Activated B cell treated with CpG ODN at 0.5 μM for 24 hours (primary cell): ENCODE measurements around the gene PRKCB. TPM values are rescaled to one million over a fixed set of nuclear protein-coding genes. Genes with fewer than 3 reads are reported as not detected.
A peak's percentile ranks its signal among the peaks of the same experiment; 100 is the strongest.

Experiments used
- ATAC-seq: fragments of 200-7000 bp; cut with Tn5 transposase; one replicate; pipeline ENCODE4 v1.10.0; 2021; ENCODE audit warnings: low read depth, mild to moderate bottlenecking, moderate library complexity
- CTCF ChIA-PET: fragments of 350-600 bp; sonication (Branson Sonifier 250); formaldehyde crosslinking; loops from one replicate; lab custom pipeline; 2021; ENCODE audit warnings: antibody characterized with exemption; lab: Charles Lee
- POLR2A ChIA-PET: fragments of 350-600 bp; sonication (Branson Sonifier 250); formaldehyde crosslinking; loops from one replicate; lab custom pipeline; 2021; ENCODE audit warnings: antibody characterized with exemption; lab: Charles Lee
- DNase-seq: peaks from one replicate; pipeline ENCODE4 v3.0.0; 2022
- H3K27ac Mint-ChIP-seq: one replicate; pipeline ENCODE4 v1.8.0; 2020; ENCODE audit warnings: mixed read lengths
- H3K27me3 Mint-ChIP-seq: one replicate; pipeline ENCODE4 v1.8.0; 2021; ENCODE audit warnings: mixed read lengths
- H3K36me3 Mint-ChIP-seq: one replicate; pipeline ENCODE4 v1.8.0; 2021; ENCODE audit warnings: low read depth, mixed read lengths
- H3K4me1 Mint-ChIP-seq: one replicate; pipeline ENCODE4 v1.8.0; 2021; ENCODE audit warnings: mixed read lengths
- H3K4me3 Mint-ChIP-seq: one replicate; pipeline ENCODE4 v1.8.0; 2020; ENCODE audit warnings: mild to moderate bottlenecking, mixed read lengths
- H3K9me3 Mint-ChIP-seq: one replicate; pipeline ENCODE4 v1.8.0; 2020; ENCODE audit warnings: mixed read lengths
- intact Hi-C: fragments of 100-400 bp; cut with micrococcal nuclease; formaldehyde crosslinking; loops from one replicate; pipeline ENCODE4 v1.15.1; 2024
- total RNA-seq: library from RNA; stranded (reverse); gene quantifications from 2 replicates; pipeline ENCODE4 v1.2.3, GENCODE V29; 2022
- TF ChIP-seq, protein P1 (sequence below): fragments of 200-600 bp; IDR thresholded peaks from one replicate; pipeline ENCODE4 v1.8.0; 2022; ENCODE audit warnings: antibody characterized with exemption, mild to moderate bottlenecking

Gene PRKCB
- total RNA-seq, 1 donor from 2014 or later: 146 TPM

DNA sequence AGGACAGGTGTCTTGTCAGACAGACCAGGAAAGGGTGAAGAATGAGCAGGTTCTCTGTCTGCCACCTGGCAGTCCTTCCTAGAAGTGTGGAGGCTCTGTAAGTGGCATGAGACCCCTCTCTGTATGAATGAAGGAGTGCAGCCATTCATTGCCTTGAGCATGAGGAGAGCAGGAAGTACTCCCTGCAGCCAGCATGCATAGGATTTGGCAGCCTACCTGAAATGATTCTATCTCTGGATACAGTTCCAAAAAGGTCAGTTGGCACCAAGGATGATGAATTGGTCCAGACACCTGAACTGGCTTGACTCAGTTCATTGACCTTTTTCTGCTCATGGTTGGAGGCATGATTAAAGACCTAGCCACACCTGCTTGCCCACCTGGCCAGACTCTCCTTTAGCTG, 163.0 kb downstream of the PRKCB start:
- Mint-ChIP-seq H3K27ac (no peak overlapping the region), H3K9me3 (no peaks in the 10 kb centered on the region), H3K4me3 (no peak overlapping the region), H3K36me3 (peaks cover 64% of the 10 kb centered on the region), H3K4me1 (peaks cover 62% of the 10 kb centered on the region), H3K27me3 (no peaks in the 10 kb centered on the region)
- intact Hi-C loops: no loop called here
- ChIA-PET POLR2A (interaction anchor here (1.0 kb wide), 1 partner anchor 11 kb away, joined by 3 read pairs; no protein-coding TSS in a partner anchor), CTCF (interaction anchor here (1.1 to 2.7 kb wide), 3 partner anchors 8 to 38 kb away, joined by 3 to 11 read pairs (median 4); no protein-coding TSS in a partner anchor)
- ATAC-seq (no peak), DNase-seq (no peak)
- TF ChIP-seq, protein P1, sequence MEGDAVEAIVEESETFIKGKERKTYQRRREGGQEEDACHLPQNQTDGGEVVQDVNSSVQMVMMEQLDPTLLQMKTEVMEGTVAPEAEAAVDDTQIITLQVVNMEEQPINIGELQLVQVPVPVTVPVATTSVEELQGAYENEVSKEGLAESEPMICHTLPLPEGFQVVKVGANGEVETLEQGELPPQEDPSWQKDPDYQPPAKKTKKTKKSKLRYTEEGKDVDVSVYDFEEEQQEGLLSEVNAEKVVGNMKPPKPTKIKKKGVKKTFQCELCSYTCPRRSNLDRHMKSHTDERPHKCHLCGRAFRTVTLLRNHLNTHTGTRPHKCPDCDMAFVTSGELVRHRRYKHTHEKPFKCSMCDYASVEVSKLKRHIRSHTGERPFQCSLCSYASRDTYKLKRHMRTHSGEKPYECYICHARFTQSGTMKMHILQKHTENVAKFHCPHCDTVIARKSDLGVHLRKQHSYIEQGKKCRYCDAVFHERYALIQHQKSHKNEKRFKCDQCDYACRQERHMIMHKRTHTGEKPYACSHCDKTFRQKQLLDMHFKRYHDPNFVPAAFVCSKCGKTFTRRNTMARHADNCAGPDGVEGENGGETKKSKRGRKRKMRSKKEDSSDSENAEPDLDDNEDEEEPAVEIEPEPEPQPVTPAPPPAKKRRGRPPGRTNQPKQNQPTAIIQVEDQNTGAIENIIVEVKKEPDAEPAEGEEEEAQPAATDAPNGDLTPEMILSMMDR: no peak

DNA sequence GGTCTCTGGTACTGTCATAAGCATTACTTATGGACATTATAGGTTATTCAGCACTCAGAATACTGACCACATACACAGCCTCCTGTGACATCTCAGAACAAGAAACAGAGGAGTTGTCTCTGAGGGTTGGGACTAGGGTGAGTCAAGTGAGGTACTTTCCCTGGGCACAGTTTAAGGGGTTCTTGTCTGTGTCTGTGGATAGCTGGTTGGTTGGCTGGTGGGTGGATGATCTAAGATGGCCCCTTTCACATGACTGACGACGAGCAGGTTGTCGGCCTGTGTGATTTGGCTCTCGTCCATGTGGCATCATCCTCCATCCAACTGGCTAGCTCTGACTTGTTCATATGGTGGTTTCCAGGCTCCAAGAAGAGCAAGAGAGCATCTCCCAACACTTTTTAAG, 163.9 kb downstream of the PRKCB start:
- ChIA-PET CTCF (interaction anchor here (1.5 to 2.7 kb wide), 2 partner anchors 11 to 37 kb away, joined by 4 to 11 read pairs; no protein-coding TSS in a partner anchor), POLR2A (no interaction called here)
- peaks cover 68% of the 10 kb centered on the region for H3K4me1 Mint-ChIP-seq
- H3K27me3 Mint-ChIP-seq: no peaks in the 10 kb centered on the region
- H3K36me3 Mint-ChIP-seq: peaks cover 62% of the 10 kb centered on the region
- H3K9me3 Mint-ChIP-seq: no peaks in the 10 kb centered on the region
- intact Hi-C loops: no loop called here
- peak; percentile 74 for ATAC-seq
- no peak overlapping the region for H3K4me3 Mint-ChIP-seq
- peak overlapping the region; percentile 57 for H3K27ac Mint-ChIP-seq
- TF ChIP-seq, protein P1: no peak
- DNase-seq: no peak

DNA sequence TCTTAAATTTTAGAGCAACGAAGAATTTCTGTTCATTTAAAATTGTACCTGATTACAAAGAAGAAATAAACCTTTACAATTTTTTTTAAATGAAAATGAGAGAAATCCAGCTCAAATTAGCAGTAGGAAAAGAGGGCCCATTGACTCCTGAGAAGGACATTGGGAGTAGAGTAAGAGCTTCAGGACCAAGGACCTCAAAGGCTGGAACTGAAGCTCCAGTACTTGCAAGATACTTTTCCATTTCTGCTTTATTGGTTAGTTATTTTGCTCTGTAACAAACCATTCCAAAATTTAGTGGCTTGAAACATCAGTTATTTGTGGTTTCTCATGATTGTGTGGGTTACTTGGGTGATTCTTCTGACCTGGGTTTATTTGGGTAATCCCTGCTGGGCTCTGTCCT, 165.9 kb downstream of the PRKCB start:
- no peak overlapping the region for H3K4me3 Mint-ChIP-seq
- TF ChIP-seq, protein P1: no peak
- no peak for DNase-seq
- intact Hi-C loops: no loop called here
- ChIA-PET POLR2A (no interaction called here), CTCF (interaction anchor here (0.8 to 1.4 kb wide), 3 partner anchors 9 to 198 kb away, joined by 3 to 4 read pairs (median 4); no protein-coding TSS in a partner anchor)
- H3K9me3 Mint-ChIP-seq: no peaks in the 10 kb centered on the region
- H3K36me3 Mint-ChIP-seq: peaks cover 51% of the 10 kb centered on the region
- peaks cover 80% of the 10 kb centered on the region for H3K4me1 Mint-ChIP-seq
- peak overlapping the region; percentile 83 for H3K27ac Mint-ChIP-seq
- H3K27me3 Mint-ChIP-seq: no peaks in the 10 kb centered on the region
- no peak for ATAC-seq

DNA sequence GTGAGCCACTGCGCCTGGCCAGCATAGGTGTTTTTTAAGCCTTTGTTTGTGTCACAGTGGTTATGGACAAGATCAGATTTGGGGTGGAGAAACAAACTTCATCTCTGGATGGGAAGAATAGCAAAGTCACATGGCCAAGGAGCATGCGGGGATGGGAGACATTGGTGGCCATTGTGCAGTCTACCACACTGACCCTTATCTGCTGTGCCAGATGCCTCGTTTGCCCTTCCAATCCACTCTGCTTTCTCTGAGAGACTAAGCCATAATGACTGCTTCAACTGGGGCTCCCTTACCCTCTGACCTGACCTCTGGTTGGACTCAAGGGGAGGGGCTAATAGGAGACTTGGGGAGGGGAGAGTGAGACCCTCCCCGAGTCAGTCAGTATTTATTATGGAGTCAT, 166.8 kb downstream of the PRKCB start:
- DNase-seq (no peak), ATAC-seq (no peak)
- Mint-ChIP-seq H3K36me3 (peaks cover 46% of the 10 kb centered on the region), H3K9me3 (no peaks in the 10 kb centered on the region), H3K4me3 (no peak overlapping the region), H3K4me1 (peaks cover 84% of the 10 kb centered on the region), H3K27ac (peak overlapping the region; percentile 70), H3K27me3 (no peaks in the 10 kb centered on the region)
- ChIA-PET POLR2A (no interaction called here), CTCF (interaction anchor here (1.2 kb wide), 1 partner anchor 125 kb away, joined by 4 read pairs; no protein-coding TSS in a partner anchor)
- TF ChIP-seq, protein P1: no peak
- intact Hi-C loops: no loop called here

DNA sequence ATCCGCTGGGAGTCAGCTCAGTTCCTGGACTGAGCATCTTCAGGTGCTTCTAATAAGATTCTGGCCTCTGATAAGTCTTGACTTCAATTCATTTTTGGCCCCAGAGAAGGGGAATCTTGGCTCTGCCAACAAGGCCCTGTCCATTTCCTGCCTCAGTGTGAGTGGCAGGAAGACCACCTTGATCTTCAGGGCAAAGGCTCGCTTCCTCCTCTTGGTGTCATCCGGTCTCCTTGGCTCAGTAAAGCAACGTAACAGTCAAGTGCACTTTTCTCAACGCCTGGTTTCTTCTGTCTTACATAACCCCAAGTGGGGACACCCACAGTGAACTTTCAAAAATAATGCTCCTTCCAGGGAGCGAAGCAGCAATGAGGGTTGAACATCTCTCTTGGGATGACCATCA, 169.8 kb downstream of the PRKCB start:
- Mint-ChIP-seq H3K4me1 (peaks cover 90% of the 10 kb centered on the region), H3K27me3 (no peaks in the 10 kb centered on the region), H3K36me3 (peaks cover 29% of the 10 kb centered on the region), H3K4me3 (peak overlapping the region; percentile 46), H3K9me3 (no peaks in the 10 kb centered on the region), H3K27ac (peak overlapping the region; percentile 91)
- intact Hi-C loops: no loop called here
- ChIA-PET CTCF (interaction anchor here (2.4 to 2.6 kb wide), 2 partner anchors 30 to 128 kb away, joined by 8 to 13 read pairs; no protein-coding TSS in a partner anchor), POLR2A (interaction anchor here (0.5 to 0.7 kb wide), 2 partner anchors 16 to 170 kb away, joined by 3 to 5 read pairs; partner anchors contain the start of gene PRKCB)
- ATAC-seq (peak; percentile 44), DNase-seq (no peak)
- TF ChIP-seq, protein P1: no peak
